Spleen (tissue), 11 donors: Measurements from ENCODE around the gene DCDC1. TPM values are rescaled to one million over a fixed set of nuclear protein-coding genes. Genes with fewer than 3 reads are reported as not detected.

Source experiments
- DNase-seq: peaks from one replicate; pipeline ENCODE4 v3.0.0-alpha.2; 2020
- H3K27ac ChIP-seq, 8 donors: fragments of 200-600 bp; sonication (generic) in 7 of 8; 1 replicate in 4 of 8; 2 replicates in 4 of 8; pipeline versions ENCODE4 v1.5.0 to v1.8.0; 2016 to 2021; ENCODE audit warnings: inconsistent platforms in 4 of 8, mild to moderate bottlenecking in 4 of 8, moderate library complexity in 1 of 8
- H3K27me3 ChIP-seq, 7 donors: fragments of 200-600 bp; sonication (generic) in 6 of 7; replicated peaks in 1 of 7; 1 replicate in 4 of 7; 2 replicates in 3 of 7; pipeline versions ENCODE4 v1.5.0 to v1.8.0; 2016 to 2021; ENCODE audit warnings: inconsistent platforms in 3 of 7, mild to moderate bottlenecking in 1 of 7
- H3K36me3 ChIP-seq, 6 donors: fragments of 200-600 bp; sonication (generic) in 5 of 6; 1 replicate in 4 of 6; 2 replicates in 2 of 6; pipeline versions ENCODE4 v1.5.0 to v1.8.0; 2016 to 2021; ENCODE audit warnings: inconsistent platforms in 2 of 6
- H3K4me1 ChIP-seq, 6 donors: fragments of 200-600 bp; sonication (generic) in 5 of 6; 1 replicate in 3 of 6; 2 replicates in 3 of 6; pipeline versions ENCODE4 v1.5.0 to v1.8.0; 2016 to 2021; ENCODE audit warnings: inconsistent platforms in 3 of 6
- H3K4me3 ChIP-seq, 8 donors: fragments of 200-600 bp; sonication (generic) in 7 of 8; 1 replicate in 4 of 8; 2 replicates in 4 of 8; pipeline versions ENCODE4 v1.5.0 to v1.8.0; 2016 to 2021; ENCODE audit warnings: inconsistent platforms in 4 of 8, mild to moderate bottlenecking in 4 of 8, moderate library complexity in 2 of 8
- H3K9me3 ChIP-seq, 8 donors: fragments of 200-600 bp; sonication (generic) in 7 of 8; 1 replicate in 4 of 8; 2 replicates in 4 of 8; pipeline versions ENCODE4 v1.5.0 to v1.8.0; 2016 to 2021; ENCODE audit warnings: inconsistent platforms in 4 of 8
- POLR2A ChIP-seq, 3 donors: fragments of 450-650 bp; IDR thresholded peaks; one replicate each; pipeline ENCODE4 v1.5.1; 2017; ENCODE audit warnings: antibody characterized with exemption in 3 of 3, mild to moderate bottlenecking in 1 of 3
- POLR2AphosphoS5 ChIP-seq, 3 donors: sonication (generic); formaldehyde crosslinking; IDR thresholded peaks; one replicate each; pipeline ENCODE4 v1.5.1; 2017; ENCODE audit warnings: antibody characterized with exemption in 3 of 3
- WGBS, 5 donors: extraction: QIAGEN DNeasy Blood & Tissue Kit in 3 of 5; methylation state at CpG; one replicate each; pipeline versions ENCODE4 v1.1.5 to v1.1.7; 2013 to 2018; 5-methylcytosine and 5-hydroxymethylcytosine counted together
- intact Hi-C: fragments of 100-400 bp; cut with DNase I; formaldehyde crosslinking; loops from one replicate; pipeline ENCODE4 v1.15.0; 2023; ENCODE audit warnings: low total_unique reads
- polyA plus RNA-seq, 3 donors: library from polyadenylated mRNA; stranded (reverse); fragments of 200-250 nt; gene quantifications; one replicate each; pipeline ENCODE4 v1.2.1, GENCODE V29; 2013
- total RNA-seq, 7 donors: library from RNA; depleted of rRNA in 3 of 7; stranded (reverse); fragments of >200 nt in 3 of 7; fragmentation: NEBNext Ultra II Directional in 4 of 7; extraction: Animal tissue kit (Norgen Biotek cat#: 25700) in 4 of 7; gene quantifications; one replicate each; pipeline versions ENCODE4 v1.1.0 to v1.2.1, GENCODE V29; 2016 to 2021
- TF ChIP-seq, protein P1 (sequence below), 11 experiments: fragments of 200-600 bp in 7 of 11; fragments of 450-650 bp in 4 of 11; sonication (generic) in 4 of 11; IDR thresholded peaks in 8 of 11; conservative IDR thresholded peaks in 3 of 11; 1 replicate in 7 of 11; 2 replicates in 4 of 11; pipeline versions ENCODE4 v1.4.0 to v1.8.0; 2016 to 2021; ENCODE audit warnings: antibody characterized with exemption in 11 of 11, inconsistent platforms in 4 of 11, mild to moderate bottlenecking in 1 of 11
- donor health status: healthy with polysubstance abuse.
- donor health status: DM: no; HTN: no; CAD: no; lungs with moderate emphysema.
- donor health status: DM: no; HTN: no; CAD: no.
- donor health status: Bipolar disorder and iron deficiency.
- donor health status: healthy.
- donor health status: DM: no; HTN: no; CAD: no.
- donor health status: DM: yes; HTN: yes; CAD: no.

The DCDC1 gene
- total and polyA plus RNA-seq, 10 donors: 0.03 to 0.88 (median 0.25) TPM; not detected in 6

DNA sequence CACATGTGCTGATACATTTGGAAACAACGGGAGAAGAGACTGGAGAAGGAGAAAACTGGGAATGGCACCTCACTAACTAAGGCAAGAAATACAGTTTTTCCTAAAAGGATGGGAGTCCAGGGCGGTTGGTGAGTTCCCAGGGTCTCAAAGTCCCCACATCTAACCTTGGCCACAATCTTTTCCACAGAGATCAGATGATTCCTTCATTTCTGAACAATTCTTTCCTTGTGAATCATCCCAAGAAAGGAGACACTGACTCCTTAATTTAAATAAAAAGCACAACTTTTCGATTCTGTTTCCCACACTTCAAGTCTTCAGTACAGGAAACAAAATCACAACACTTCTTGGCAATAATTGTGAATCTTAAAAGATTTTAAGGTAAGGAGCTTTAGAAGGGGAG lies 384.7 kb downstream of the DCDC1 start:
- TF ChIP-seq, protein P1, sequence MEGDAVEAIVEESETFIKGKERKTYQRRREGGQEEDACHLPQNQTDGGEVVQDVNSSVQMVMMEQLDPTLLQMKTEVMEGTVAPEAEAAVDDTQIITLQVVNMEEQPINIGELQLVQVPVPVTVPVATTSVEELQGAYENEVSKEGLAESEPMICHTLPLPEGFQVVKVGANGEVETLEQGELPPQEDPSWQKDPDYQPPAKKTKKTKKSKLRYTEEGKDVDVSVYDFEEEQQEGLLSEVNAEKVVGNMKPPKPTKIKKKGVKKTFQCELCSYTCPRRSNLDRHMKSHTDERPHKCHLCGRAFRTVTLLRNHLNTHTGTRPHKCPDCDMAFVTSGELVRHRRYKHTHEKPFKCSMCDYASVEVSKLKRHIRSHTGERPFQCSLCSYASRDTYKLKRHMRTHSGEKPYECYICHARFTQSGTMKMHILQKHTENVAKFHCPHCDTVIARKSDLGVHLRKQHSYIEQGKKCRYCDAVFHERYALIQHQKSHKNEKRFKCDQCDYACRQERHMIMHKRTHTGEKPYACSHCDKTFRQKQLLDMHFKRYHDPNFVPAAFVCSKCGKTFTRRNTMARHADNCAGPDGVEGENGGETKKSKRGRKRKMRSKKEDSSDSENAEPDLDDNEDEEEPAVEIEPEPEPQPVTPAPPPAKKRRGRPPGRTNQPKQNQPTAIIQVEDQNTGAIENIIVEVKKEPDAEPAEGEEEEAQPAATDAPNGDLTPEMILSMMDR (IDR thresholded peaks at IDR 0.05 in 8 of 11, conservative IDR thresholded peaks at IDR 0.05 in 3 of 11): no peak
- no peak for TF ChIP-seq POLR2AphosphoS5 (IDR thresholded peaks at IDR 0.05)
- H3K9me3 ChIP-seq: no peaks in the 10 kb centered on the region
- H3K36me3 ChIP-seq: no peaks in the 10 kb centered on the region
- no peaks in the 10 kb centered on the region for H3K27me3 ChIP-seq
- no peaks in the 10 kb centered on the region for H3K4me1 ChIP-seq
- WGBS, 5 donors: 59 to 75% (median 65%) methylated on average over 3 of the region's 3 CpGs
- H3K27ac ChIP-seq: no peak overlapping the region
- no peak overlapping the region for H3K4me3 ChIP-seq
- intact Hi-C loops: no loop called here
- DNase-seq: no peak

DNA sequence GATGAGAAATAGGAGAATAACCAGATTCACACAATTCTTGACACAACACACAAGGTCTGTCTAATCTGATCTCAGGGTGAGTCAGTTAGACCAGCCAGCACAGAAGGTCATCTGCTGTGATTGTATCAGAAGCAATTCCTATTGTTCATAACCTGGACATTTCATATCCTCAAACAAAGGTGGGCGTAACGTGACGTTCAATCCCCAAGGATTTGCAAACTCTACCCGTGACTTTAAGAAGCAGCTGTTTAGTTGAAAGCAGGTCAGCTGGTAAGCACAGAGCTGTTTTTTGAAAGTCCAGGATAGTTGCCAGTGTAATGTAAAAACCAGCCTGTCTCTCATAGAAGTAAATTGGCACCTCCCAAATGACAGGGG lies 385.1 kb downstream of the DCDC1 start:
- no peaks in the 10 kb centered on the region for H3K36me3 ChIP-seq
- no peak overlapping the region for H3K4me3 ChIP-seq
- no peaks in the 10 kb centered on the region for H3K9me3 ChIP-seq
- WGBS, 5 donors: 61 to 76% (median 71%) methylated on average over 4 of the region's 4 CpGs
- TF ChIP-seq POLR2AphosphoS5 (IDR thresholded peaks at IDR 0.05) (no peak), POLR2A (IDR thresholded peaks at IDR 0.05) (no peak)
- TF ChIP-seq, protein P1 (IDR thresholded peaks at IDR 0.05 in 8 of 11, conservative IDR thresholded peaks at IDR 0.05 in 3 of 11): no peak
- H3K4me1 ChIP-seq: no peaks in the 10 kb centered on the region
- H3K27me3 ChIP-seq: no peaks in the 10 kb centered on the region
- no peak overlapping the region for H3K27ac ChIP-seq
- DNase-seq: no peak
- intact Hi-C loops: no loop called here

DNA sequence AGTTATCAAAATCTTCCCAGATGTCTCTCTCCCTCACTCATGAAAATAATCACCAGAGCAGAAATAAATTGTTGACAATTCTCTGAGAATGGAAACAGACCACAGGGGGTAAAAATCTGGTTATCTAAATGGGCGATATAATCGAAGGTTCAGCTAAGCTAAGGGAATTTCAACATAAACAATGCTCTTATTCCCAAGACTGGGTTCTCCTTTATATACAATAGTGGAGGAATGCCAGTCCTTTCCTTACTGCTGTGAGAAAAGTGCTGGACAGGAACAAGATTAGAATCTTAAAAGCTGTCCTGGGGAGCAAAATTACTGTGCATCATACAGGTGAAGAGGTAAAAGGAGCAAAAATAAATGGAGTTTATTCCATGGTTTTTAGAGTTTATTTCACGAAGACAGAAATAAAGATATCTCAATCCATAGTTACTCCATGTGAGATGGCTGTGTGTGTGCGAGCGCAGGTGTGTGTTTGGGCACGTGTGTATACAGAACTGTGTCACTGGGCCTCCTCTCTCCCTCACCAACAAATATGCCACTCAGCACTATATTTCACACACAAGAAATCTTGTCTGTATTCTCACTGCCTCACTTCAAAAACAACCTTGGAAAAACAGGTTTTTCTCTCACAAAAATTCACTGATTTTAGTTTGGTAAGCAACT lies 385.6 kb downstream of the DCDC1 start:
- no peak overlapping the region for H3K4me3 ChIP-seq
- H3K4me1 ChIP-seq: no peaks in the 10 kb centered on the region
- intact Hi-C loops: no loop called here
- no peaks in the 10 kb centered on the region for H3K36me3 ChIP-seq
- TF ChIP-seq POLR2AphosphoS5 (IDR thresholded peaks at IDR 0.05) (no peak), POLR2A (IDR thresholded peaks at IDR 0.05) (no peak)
- TF ChIP-seq, protein P1 (IDR thresholded peaks at IDR 0.05 in 8 of 11, conservative IDR thresholded peaks at IDR 0.05 in 3 of 11): no peak
- no peaks in the 10 kb centered on the region for H3K27me3 ChIP-seq
- no peak for DNase-seq
- 73 to 85% (median 76%) methylated on average over 6 of the region's 6 CpGs for WGBS, 5 donors
- no peaks in the 10 kb centered on the region for H3K9me3 ChIP-seq
- no peak overlapping the region for H3K27ac ChIP-seq

DNA sequence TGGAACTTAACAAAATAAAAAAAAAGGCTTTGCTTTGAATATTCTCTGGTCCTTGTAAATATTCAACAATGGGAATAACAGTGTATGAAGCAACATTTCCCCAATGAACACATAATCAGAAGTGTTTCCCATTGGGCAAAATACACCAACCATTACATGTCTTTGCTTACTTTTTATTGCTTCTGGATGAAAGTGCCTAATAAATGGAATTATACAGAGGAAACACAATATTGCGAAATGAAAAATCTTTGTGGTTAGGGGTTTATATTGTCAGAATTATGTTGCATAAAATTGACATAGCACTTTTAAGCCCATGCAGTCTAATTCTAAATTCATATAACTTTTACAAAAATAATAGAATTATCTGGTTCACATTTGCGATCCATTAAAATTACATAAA lies 386.4 kb downstream of the DCDC1 start:
- Histone ChIP-seq H3K4me3 (no peak overlapping the region), H3K27ac (no peak overlapping the region), H3K27me3 (no peaks in the 10 kb centered on the region), H3K36me3 (no peaks in the 10 kb centered on the region), H3K4me1 (no peaks in the 10 kb centered on the region), H3K9me3 (no peaks in the 10 kb centered on the region)
- no peak for DNase-seq
- TF ChIP-seq POLR2AphosphoS5 (IDR thresholded peaks at IDR 0.05) (no peak), POLR2A (IDR thresholded peaks at IDR 0.05) (no peak)
- TF ChIP-seq, protein P1 (IDR thresholded peaks at IDR 0.05 in 8 of 11, conservative IDR thresholded peaks at IDR 0.05 in 3 of 11): no peak
- intact Hi-C loops: no loop called here
- 78 to 96% (median 84%) methylated on average over 2 of the region's 2 CpGs for WGBS, 5 donors
